ENCODE results near the gene CCR6.
"Not testable (repeated sequence)": the region's sequence is repeated elsewhere in the genome, so short reads cannot be mapped to it uniquely, and the experiment has no call there.

Gene CCR6

GRCh38 chr6:167122827-167123657 lies at the start of gene CCR6:
Gene CCR6, plus strand, starts transcription at chr6:167123096. Its CDS starts 13,039 bp downstream, at chr6:167136135.
- no peak for DNase-seq

DNA sequence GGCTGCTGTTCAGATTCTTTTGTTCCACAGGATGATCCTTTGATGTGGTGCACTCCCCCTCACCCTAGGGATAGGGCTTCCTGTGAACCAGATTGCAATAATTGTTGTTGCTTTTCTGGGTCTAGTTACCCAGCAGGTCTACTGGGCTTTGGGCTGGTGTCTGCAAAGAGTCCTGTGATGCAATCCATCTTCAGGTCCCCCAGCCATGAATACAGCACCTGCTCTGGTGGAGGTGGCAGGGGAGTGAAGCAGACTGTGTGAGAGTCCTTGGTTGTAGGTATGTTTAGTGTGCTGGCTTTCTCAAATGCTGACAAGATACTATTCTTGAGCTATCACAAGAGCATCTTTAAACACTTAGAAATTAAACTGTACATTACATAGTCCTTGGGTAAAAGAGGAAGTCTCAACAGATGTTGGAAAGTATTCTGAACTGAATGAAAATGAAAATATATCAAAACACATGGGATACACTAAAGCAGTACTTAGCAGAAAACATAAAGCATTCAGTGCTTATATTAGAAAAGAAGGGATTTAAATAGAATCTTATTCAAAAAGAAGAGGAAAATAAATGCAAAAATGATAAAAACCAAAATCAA lies 49.1 kb upstream of the CCR6 start:
- DNase-seq: no peak

DNA sequence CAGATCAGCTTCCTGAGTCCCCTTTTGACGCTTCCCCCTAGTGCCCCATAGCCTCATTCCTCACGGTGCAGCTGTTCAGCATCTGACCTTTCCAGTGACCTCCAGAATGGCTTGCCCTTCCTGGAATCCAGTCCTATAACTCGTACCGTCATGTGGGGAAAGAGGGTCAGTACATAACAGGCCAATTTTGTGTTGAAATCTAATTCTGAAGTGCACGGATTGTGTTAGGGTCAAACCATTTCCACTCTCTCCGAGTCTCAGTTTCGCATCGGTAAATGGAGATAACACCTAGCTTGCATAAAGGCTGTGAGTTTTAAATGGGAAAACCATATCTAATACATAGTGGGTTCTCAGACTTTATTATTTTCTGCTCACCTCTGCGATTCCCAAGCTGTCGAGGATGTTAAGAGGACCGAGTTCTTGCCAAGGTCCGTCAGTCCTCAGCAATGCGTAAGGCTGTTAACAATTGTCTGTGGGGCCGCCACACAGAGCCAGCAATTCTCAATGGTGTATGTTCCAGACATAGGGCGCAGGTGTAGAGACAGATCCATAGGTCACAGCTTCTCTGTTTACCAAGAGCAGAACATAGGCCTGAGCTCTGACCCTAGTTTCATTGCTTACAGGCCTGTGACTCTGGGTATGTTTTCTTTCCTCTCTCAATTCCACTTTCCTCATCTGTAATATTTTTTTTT lies 45.5 kb upstream of the CCR6 start:
- no peak for DNase-seq

GRCh38 chr6:167078745-167079144 lies 44.2 kb upstream of the CCR6 start:
- DNase-seq: no peak

GRCh38 chr6:167079853-167080297 lies 43.0 kb upstream of the CCR6 start:
- peak; percentile 75 for DNase-seq

DNA sequence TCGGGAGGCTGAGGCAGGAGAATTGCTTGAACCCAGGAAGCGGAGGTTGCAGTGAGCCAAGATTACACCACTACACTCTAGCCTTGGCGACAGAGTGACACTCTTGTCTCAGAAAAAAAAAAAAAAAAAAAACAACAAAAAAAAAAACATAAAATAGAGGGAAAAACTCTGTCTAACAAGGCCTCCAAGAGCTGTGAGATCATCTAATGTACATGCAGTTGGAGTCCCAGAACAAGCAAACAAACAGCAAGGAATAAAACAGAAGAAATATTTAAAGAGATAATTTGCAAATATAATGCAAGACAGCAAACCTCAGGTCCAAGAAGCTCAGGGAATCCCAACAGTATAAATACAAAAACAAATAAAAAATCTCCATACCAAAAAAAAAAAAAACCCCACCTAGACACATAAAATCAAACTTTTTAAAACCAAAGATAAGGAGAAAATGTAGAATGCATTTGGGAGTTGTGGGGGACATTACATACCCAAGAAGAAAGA lies 35.0 kb upstream of the CCR6 start:
- DNase-seq: no peak

- DNase-seq: not testable (repeated sequence)
These were observed 34.2 kb upstream of the CCR6 start for GRCh38 chr6:167088741-167089140.

GRCh38 chr6:167089243-167090142 lies 33.4 kb upstream of the CCR6 start:
- DNase-seq: no peak

DNA sequence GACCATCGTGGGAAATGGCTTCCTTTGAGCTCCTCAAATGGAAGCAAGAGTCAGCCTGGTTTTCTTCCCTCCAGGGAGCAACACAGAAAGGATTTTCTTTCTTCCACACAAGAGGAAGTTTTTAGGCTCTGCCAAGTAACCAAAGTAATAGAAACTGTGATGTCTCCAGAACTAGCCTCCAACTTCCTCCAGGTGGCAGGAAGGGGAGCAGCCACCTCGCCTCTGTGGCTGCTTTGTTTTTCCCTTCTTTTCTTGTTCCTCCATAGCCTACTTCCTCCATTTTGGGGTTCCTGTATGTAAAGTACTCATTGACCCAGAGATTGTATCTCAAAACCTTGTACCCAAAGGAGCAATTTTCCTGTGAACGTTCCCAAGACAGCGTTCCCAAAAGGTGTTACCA lies 32.7 kb upstream of the CCR6 start:
- DNase-seq: no peak

DNA sequence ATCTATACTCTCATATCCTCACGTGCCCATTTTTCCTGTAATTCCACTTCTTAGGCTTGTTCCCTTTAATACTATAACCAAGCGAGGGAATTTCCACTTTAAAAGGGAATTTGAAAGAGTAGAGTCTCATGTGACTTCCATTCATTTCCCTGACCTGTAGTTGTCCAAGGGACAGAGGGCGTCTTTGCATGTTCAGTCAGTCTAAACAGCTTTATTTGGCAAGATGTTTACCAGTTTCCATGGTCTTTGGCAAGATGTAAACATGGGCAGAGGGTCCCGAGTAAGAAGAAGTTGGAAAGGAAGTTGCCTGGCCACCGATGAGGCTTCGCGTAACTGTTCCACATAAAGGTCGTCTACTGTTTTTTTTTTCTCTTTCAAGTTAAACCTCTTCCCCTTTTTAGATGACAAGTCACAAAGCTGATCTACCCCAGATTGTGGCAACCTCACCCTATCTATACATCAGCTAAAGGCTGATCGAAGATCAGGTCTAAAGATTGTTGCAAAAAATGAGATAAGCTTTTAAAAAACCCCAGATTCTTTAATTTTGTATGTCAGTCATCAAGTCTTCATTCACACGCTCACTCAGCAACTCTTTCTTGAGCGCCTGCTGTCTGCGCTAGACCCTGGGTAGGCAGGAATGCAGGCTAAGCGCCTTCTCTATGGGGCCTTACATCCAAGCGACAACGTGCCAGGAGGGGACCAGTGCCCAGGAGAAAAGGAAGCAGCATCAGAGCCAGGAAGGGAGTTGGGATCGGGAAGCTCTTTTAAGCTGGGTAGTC lies 31.7 kb upstream of the CCR6 start:
- DNase-seq: no peak

DNA sequence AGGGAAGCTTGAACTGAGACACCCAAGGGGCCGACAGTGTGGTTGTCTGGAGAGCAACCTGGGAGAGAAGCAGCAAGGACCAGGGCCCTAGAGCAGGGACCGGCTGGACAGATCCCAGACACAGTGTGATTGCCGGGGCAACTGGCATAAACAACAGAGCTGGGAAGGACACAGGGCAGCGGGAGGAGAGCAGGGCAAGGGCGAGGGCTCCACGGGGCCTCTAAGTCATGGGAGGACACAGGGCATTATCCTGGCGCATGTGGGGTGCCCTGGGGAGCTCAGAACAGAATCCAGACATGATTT lies 31.1 kb upstream of the CCR6 start:
- DNase-seq: peak; percentile 58

- peak; percentile 56 for DNase-seq
These were observed 30.1 kb upstream of the CCR6 start for GRCh38 chr6:167092672-167093339.

GRCh38 chr6:167093406-167093921 lies 29.4 kb upstream of the CCR6 start:
- DNase-seq: peak; percentile 63

DNA sequence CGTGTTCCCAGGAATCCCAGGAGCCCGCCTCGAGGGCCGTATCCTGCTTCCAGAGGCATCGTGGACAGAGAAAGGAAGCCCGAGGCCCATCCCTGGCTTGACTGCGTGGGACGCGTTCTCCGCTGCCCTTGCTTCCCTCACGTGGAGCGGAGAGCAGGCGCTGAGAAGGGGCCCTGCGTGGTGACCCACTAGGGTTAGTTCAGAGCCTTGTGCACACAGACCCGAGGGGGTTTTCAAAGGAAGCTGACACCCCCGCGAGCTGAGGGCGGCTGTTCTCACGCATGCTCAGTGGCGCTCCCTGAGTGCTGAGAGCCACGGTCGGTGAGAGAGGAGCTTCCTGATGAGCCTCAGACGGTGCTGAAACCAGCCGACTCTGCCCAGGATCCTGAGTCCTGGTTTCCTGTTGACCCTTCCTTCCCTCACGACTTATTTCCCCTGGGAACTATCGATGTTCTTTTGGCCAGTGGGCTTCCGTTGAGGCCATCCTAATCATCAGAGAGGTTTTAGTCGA lies 28.9 kb upstream of the CCR6 start:
- DNase-seq: peak; percentile 89

DNA sequence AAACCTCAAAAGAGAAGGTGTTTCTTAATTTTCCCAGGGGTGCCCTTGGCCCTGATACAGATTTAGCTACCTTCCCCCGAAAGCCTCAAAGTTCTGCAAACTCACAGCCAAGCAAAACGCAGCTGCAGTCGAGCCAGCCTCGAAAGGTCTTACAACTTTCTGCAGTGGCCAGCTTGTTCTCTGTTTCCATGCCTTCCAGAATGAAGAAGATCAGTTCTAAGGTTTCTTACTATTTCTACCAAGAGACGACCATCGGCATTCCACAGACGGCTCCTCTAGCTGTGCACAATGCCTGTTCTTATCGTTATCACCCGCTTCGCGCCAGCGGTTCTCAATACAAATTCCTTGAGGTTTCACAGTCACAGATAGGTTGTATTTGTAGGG lies 28.5 kb upstream of the CCR6 start:
- no peak for DNase-seq

- DNase-seq: peak; percentile 57
These were observed 27.9 kb upstream of the CCR6 start for GRCh38 chr6:167094820-167095637.

- DNase-seq: peak; percentile 52
These were observed 27.0 kb upstream of the CCR6 start for GRCh38 chr6:167095888-167096287.

DNA sequence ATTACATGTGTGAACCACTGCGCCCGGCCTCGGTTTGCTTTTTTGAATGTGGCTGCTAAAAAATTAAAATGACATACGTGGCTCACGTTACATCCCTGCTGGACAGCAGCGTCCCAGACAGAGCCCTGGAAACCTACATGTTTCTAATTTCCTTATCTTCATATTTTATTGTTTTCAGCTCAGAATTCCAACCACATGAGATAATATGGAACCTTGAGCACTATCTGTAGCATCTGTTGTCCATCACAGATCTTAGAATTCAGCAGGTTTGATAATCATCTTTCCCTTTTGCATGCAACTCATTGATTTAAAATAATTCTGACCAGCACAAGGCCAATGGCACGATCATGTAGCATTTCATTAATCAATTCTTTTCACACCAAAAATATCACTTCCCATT lies 25.9 kb upstream of the CCR6 start:
- no peak for DNase-seq

- DNase-seq: peak; percentile 30
These were observed 25.1 kb upstream of the CCR6 start for GRCh38 chr6:167097770-167098169.

DNA sequence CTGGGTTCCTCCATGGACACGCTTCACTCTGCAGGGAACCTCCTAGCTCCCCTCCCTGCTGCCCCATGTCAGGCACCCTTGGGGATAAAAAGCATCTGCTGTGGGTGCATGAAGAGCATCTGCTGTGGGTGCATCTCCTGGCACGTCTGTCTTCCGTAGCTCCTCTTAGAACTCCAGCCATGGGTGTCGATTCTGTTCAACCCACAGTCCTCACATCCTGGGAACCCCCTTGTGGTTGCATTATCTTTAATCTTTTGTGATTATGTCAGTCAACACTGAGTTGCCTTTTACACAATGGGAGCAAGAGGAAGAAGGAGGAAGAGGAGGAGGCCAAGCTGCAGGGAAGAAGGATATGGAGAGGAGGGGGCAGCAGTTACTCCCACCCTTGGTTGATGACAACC lies 24.1 kb upstream of the CCR6 start:
- DNase-seq: peak; percentile 55

Data from activated CD8-positive, alpha-beta memory T cell treated with anti-CD3 and anti-CD28 coated beads for 24 hours (primary cell).